ENCODE data around the gene CD9.
"Not testable (repeated sequence)": the region's sequence is repeated elsewhere in the genome, so short reads cannot be mapped to it uniquely, and the experiment has no call there.

Gene CD9, protein sequence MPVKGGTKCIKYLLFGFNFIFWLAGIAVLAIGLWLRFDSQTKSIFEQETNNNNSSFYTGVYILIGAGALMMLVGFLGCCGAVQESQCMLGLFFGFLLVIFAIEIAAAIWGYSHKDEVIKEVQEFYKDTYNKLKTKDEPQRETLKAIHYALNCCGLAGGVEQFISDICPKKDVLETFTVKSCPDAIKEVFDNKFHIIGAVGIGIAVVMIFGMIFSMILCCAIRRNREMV

DNA sequence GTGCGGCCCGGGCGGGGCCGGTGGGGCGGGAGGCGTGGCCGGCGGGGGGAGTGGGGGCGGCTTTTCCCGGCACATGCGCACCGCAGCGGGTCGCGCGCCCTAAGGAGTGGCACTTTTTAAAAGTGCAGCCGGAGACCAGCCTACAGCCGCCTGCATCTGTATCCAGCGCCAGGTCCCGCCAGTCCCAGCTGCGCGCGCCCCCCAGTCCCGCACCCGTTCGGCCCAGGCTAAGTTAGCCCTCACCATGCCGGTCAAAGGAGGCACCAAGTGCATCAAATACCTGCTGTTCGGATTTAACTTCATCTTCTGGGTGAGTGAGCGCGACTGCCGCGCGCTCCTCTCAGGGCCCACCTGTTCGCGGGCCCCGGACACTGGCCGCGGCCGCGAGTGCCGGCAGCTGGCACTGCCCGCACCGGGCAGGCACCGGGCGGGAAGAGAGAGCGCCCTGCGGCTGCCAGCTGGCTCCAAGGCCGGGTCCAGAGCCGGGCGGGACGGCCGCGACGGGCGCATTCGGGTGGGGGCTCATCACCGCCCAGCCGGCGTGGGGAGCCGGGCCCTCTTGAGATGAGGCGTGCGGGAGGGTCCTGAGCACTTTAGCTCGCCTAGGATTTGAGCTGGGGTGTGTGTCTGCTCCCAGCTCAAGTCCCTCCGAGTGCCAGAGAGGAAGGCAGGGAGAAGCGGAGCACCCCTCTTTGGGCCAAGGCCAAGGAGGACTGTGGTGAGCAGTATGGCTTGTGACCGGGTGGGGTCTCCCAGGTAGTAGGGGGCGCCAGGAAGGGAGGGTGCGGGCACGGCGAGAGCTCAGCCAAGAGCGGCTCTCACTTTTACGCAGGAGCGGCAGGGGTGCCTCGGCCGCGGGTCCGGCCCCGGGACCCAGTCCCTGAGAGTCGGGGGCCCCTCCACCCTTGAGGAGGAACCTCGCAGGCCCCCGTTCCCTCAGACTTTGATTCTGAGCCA is at the start of gene CD9:
Gene CD9 (plus strand): TSS at position 145 of the 957 bp plus-strand sequence. CDS start 100 bp downstream, at position 245.
- in situ Hi-C loops (cut with MboI; ENCODE audit: low sequenced_read_pairs), result no loop called here

DNA sequence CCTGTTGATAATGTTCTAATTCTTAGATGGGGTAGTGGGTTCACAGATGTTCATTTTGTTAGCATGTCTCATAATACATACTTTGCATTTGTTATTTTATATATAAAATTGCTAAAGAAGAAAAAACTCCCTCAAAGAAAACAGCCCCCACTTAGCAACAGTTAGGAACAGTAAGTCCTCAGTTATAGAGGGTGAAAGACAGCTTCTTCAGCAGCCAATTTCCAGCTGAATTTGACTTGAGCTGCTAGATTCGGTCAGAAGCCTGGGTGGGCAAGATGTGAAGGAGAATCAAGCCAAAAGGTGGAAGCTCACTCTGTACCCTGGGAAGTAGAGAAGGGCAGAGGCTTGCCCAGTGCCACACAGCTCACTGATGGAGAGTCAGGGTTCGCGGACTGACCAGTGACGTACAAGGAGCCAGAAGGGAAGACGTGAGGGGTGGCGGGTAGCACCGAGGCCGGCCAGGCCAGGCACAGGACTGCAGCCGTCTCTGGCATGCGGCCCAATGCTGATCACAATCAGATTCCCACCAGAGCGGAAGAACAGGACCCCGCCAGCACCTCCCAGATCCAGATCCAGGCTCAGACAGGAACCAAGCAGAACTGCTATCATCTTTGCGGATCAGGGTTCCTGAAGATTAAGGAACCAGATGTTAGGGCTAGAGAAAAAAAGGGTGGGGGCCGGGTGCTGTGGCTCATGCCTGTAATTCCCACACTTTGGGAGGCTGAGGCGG is 45.3 kb upstream of the CD9 start:
- in situ Hi-C loops (cut with MboI; ENCODE audit: low sequenced_read_pairs), result no loop called here

DNA sequence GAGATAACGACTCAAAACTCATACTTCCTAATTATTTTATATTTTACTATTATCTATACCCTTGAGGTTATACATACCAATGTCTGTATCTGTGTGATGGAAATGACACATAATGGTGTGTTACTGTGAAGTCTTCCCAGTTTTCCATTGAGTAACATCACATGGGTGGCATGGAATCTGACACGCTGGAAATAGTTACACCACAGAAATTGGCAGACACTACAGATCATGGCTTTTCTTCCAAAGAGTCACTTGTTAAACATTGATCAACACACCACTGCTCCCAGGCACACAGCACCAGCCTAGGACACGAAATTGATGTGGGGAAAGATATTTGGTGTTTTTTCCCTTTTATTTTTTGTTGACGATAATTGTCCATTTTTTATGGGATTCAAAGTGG is 42.7 kb upstream of the CD9 start:
- in situ Hi-C loops (cut with MboI; ENCODE audit: low sequenced_read_pairs), result no loop called here

DNA sequence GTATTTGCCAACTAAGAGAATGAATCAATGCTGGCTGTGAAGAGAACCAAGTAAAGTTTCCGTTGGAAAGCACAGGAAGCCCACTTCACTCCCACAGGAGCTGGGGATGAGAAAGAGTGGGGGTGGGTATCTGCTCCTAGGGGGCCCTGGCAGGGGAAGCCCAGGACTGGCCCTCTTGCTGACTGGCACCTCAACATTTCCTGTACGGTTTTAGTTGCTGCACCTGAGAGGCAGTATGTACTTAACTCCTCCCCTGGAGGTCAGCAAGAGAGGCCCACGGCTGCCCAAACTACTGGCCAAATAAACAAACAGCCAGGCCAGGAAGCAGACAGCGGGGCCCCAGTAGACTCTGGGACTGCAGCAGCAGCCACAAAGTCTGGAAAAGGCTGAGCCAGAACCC is 41.9 kb upstream of the CD9 start:
- in situ Hi-C loops (cut with MboI; ENCODE audit: low sequenced_read_pairs), result no loop called here

DNA sequence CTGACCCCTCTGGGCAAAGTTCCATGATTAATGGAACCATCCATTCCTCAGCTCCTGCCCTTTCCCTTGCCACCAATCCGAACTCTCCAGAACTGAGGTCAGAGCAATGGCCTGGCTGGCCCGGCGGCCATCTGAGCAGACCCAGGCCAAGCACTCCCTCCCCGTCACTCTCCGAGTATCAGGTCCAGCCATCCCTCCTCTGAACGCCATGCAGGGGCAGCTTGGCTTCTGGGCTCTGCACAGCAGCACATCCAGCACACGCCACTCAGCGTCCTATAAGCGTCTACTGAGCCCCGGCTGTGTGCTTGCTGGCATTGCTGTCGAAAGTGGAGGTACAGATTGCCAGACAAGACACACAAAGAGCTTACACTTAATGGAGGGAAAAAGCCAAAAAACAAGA is 41.5 kb upstream of the CD9 start:
- in situ Hi-C loops (cut with MboI; ENCODE audit: low sequenced_read_pairs), result no loop called here

DNA sequence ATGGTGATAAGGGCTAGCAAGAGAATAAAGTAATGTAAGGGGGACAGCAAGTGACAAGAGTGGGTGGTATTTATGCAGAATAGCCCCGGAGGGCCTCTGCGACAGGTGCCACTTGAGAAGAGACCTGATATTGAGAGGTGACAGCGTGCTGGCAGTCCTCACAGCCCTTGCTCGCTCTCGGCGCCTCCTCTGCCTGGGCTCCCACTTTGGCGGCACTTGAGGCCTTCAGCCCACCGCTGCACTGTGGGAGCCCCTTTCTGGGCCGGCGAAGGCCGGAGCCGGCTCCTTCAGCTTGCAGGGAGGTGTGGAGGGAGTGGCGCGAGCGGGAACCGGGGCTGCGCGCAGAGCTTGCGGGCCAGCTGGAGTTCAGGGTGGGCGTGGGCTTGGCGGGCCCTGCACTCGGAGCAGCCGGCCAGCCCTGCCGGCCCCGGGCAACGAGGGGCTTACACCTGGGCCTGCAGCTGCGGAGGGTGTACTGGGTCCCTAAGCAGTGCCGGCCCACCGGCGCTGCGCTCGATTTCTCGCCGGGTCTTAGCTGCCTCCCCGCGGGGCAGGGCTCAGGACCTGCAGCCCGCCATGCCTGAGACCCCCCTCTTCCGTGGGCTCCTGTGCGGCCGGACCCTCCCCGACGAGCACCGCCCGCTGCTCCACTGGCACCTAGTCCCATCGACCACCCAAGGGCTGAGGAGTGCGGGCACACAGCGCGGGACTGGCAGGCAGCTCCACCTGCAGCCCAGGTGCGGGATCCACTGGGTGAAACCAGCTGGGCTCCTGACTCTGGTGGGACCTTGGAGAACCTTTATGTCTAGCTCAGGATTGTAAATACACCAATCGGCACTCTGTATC is 40.8 kb upstream of the CD9 start:
- in situ Hi-C loops (cut with MboI; ENCODE audit: low sequenced_read_pairs), result not testable (repeated sequence)

DNA sequence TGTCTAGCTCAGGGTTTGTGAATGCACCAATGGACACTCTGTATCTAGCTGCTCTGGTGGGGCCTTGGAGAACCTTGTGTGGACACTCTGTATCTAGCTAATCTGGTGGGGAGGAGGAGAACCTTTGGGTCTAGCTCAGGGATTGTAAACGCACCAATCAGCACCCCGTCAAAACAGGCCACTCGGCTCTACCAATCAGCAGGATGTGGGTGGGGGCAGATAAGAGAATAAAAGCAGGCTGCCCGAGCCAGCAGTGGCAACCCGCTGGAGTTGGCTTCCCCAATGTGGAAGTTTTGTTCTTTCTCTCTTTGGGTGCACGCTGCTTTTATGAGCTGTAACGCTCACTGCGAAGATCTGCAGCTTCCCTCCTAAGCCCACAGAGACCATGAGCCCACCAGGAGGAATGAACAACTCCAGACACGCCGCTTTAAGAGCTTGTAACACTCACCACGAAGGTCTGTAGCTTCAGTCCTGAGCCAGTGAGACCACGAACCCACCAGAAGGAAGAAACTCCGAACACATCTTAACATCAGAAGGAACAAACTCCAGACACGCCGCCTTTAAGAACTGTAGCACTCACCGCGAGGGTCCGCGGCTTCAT is 40.1 kb upstream of the CD9 start:
- in situ Hi-C loops (cut with MboI; ENCODE audit: low sequenced_read_pairs), result not testable (repeated sequence)

DNA sequence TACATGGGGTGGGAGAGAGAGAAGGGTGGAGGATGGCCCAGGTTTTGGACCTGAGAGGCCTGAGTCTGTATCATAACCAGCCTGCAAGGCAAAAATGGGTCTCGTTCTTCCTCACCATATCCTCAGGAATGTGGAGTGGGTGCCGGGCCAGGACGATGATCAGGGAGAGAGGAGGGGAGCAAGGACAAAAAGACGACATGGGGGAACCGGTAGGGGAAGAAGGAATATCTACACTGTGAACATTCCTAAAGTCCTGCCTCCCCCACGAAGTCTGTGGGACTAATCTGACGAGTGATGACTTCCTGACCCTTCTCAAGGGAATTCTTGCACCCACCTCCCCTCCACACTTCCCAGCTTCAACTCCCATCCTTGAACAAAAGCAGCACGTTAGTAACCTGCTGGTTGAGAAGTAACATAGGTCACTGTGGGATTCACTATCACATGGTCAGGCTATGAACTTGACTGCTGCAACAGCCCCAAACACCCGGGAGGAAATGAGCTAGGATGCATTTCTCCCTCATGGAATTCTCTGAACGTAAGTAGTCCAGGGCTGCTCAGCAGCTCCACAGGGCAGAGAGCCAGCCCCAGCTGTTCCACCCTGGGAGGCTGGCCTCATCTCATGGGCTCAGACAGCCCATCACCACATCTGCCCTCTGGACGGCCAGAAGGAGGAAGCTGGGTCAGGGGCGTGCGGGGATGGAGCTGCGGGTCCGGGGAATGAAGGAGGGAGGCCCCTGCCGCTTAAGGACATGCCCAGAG is 38.9 kb upstream of the CD9 start:
- in situ Hi-C loops (cut with MboI; ENCODE audit: low sequenced_read_pairs), result no loop called here

DNA sequence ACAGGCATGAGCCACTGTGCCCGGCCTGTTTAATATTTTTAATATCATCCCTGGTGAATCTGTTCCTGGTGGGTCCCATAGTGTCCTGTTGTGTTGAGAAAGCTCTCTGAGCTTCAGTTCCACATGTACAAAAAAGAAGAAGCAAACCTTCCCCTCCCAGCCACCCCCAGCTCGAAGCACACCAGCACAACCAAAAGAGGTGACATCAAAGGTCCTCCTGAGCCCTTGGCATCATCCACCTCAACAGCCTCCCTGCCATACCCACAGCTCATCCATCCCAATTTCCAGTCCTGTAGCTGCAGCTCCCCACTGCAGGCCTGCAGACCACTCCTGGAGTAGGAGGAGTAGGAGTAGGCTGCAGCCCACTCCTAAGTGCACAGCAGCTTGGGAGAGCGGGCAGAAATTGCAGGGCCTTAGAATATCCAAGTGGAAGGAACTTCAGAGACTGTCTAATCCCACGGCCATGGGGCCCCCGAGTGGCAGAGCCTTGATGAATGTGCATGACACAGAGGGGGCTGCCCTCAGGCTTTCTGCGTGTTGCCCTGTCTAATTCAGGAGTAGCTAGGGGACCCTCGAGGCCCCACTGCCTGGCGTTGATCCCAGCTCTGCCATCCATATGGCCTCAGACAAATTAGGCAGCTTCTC is 36.7 kb upstream of the CD9 start:
- in situ Hi-C loops (cut with MboI; ENCODE audit: low sequenced_read_pairs), result no loop called here

DNA sequence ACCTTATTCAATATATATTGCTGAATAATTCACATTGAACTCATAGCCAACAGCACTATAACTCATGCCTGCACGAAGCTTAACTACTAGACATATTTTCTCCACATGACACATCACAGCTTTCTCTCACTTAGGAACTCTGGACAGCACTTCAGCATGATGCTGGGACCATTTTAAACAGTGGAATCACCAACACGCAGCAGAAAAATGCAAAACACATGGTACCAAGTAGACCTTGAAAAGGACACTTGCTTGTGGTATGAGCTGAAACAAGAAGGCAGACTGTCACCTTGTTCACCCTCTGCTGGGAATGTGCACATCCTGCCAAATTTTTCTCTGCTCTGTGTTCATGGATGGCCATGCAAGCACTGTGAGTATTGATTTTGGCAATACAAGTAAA is 34.8 kb upstream of the CD9 start:
- in situ Hi-C loops (cut with MboI; ENCODE audit: low sequenced_read_pairs), result no loop called here

DNA sequence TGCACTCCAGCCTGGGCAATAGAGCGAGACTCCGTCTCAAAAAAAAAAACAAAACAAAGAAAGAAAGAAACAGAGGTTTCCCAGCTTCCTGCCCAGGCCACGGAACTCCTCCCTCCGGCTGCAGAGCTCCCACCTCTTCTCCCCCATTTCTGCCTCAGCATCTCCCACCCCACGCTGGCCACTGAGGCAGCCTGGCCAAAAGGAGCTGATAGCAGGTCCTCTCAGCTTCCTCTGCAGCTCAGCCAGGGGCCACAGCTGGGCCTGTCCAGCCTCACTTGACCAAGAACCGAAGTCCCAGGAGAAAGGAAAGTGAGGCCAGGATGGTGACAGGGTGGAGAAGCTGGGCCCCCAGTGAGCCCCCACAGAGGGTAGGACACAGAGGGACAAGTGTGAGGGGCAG is 33.4 kb upstream of the CD9 start:
- in situ Hi-C loops (cut with MboI; ENCODE audit: low sequenced_read_pairs), result no loop called here

DNA sequence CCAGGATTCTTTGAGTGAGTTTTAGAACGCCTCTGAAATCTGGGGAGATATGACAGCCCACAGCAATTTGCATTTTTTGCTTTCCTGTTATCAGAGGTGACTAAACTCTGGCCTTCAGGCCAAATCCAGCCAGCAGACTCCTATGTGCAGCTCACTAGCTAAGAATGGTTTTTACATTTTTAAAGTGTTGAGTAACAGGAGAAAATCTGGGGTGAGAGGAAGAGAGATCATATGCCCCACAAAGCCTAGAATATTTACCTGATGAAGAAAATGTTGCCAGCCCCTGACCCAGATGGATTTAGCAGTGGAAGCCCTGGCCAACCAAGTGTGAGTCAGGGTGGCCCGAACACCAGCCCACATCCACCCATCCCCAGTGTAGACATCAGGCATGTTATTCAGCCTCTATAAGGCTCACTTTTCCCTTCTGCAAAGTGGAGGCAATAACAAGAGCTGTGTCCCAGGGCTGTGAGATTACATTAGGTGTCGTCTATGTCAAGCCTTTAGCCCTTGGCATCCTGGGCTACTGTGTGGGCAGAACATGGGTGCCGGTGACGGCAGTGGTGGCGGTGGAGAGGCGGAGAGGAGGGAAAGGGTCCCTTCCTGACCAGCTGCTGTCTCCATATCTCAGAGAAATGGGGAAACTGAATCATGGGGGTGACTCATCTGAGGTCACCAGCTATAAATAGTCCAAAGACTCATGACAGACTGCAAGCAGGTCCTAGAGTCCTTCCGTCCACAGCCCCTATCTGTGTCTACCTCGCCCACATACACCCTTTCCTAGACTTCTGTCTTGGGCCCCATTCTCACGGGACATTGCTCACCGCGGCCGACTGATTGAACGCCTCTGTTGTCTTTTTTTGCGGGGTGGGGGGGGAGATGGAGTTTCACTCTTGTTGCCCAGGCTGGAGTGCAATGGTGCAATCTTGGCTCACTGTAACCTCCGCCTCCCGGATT is 32.6 kb upstream of the CD9 start:
- in situ Hi-C loops (cut with MboI; ENCODE audit: low sequenced_read_pairs), result no loop called here

DNA sequence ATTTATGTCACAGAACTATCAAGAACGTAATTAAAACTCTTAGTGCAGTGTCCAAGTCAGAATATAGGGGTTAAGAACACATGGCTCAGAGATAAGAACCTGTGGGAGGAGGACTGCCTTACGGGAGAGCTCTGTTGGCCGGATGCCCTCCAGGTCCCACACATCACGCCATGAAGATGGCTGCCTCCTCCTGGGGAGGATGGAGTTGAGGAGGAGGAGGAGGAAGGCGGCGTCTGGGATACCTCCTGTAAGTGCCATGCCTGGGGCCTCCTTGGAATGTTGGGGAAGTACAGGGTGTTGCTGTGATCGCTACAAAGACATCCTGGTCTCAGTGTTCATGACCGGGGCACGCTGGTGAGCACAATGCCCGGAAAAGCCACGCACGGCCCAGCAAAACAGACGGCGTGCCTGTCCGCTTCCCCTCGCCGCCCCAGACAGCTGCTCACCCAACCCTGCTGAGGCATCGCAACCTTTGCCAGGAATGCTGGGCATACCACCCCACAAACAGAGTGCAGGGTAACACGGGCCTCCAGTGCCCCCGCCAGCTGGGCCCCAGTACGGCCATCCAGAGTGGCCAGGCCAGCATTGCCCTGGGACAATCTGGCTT is 28.7 kb upstream of the CD9 start:
- in situ Hi-C loops (cut with MboI; ENCODE audit: low sequenced_read_pairs), result no loop called here

DNA sequence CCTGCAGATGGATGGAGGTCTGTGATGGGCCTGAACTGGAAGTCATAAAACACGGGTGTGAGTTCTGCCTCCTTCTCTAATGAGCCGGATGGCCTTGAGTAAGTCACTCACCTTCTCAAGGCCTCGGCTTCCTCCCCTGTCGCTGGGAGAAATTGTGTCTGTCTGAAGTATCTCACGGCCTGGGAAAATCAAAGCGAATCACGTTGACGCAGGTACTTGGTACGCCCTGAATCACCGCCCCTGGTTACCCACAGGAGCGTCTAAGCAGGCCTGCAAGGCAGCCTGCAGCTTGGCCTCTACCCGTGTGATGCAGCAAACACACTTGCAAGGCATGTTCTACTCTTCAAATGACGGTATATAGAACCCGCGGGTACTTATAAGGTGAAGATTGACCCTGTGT is 28.1 kb upstream of the CD9 start:
- in situ Hi-C loops (cut with MboI; ENCODE audit: low sequenced_read_pairs), result no loop called here

DNA sequence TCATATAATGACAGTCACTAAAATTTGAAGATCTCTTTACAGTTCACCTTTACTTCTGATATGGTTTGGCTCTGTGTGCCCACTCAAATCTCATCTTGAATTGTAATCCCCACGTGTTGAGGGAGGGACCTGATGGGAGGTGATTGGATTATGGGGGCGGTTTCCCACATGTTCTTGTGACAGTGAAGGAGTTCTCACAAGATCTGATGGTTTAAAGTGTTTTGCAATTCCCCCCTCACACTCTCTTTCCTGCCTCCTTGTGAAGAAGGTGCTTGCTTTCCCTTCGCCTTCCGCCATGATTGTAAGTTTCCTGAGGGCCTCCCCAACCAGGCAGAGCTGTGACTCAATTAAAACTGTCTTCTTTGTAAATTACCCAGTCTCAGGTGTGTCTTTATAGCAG is 27.3 kb upstream of the CD9 start:
- in situ Hi-C loops (cut with MboI; ENCODE audit: low sequenced_read_pairs), result no loop called here

DNA sequence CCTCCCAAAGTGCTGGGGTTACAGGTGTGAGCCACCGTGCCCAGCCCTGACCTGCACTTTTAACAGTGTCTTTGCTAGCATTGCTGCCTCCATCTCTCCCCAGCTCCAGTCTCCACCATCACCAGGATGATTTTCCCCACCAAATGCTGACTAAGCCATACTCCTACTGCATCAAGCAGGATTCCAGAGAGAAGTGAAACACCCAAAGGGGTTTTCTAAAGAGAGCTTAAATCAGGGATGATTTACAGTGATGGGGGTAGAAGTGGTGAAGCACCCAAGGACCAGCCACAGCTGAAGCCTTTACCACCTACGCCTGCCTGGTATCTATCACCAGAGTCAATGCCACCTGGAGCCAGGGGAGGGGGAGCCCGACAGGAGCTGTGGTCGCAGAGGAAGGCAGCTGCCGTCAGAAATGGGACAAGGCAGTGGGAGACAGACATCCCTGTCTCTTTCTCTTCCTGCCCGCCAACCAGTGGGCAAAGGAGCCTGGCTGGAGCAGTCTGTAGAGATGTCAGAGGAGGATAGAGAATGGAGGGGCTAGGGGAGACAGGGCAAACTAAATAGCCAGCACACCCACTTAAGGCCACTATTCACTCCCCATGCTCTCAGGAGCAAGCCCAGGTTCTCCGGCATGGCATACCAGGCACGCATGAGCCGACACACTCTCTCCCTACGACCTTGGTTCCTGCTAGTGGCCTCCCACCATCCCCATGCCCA is 22.4 kb upstream of the CD9 start:
- in situ Hi-C loops (cut with MboI; ENCODE audit: low sequenced_read_pairs), result no loop called here

All from HL-60/S4 treated with retinoic acid at 250 ng/mL for 4 days and 3 days (cell line).